ENCODE measurements around the gene LTBR. TPM values are rescaled to one million over a fixed set of nuclear protein-coding genes. Genes with fewer than 3 reads are reported as not detected.

Gene LTBR
- polyA plus RNA-seq, 2 of the 4 experiments (the other 2 are of a cell fraction) = 57.3 to 110 TPM

GRCh38 chr12:6345319-6346091, 38.5 kb upstream of the LTBR start (continued):
- TF ChIP-seq ATOH8 (CRISPR knock-in tag; IDR thresholded peaks at IDR 0.05; ENCODE audit: low read depth) (peak; percentile 43; the same call in 1 of the 2 replicates), NPAS2 (CRISPR knock-in tag; IDR thresholded peaks at IDR 0.05; ENCODE audit: borderline replicate concordance) (no peak), POLR2A (IDR thresholded peaks at IDR 0.05; ENCODE audit: low read length) (no peak), E2F6 (IDR thresholded peaks at IDR 0.05; ENCODE audit: borderline replicate concordance, low read depth) (no peak), TFCP2L1 (CRISPR knock-in tag; IDR thresholded peaks at IDR 0.05) (no peak), PBX3 (IDR thresholded peaks at IDR 0.05) (peak; percentile 79), ZC3H11A (IDR thresholded peaks at IDR 0.05) (no peak), CHD4 (IDR thresholded peaks at IDR 0.05; ENCODE audit: borderline replicate concordance) (no peak), HMGXB4 (CRISPR knock-in tag; IDR thresholded peaks at IDR 0.05; ENCODE audit: borderline replicate concordance) (no peak), EHMT2 (IDR thresholded peaks at IDR 0.05; ENCODE audit: low read depth) (no peak), ZFP36 (IDR thresholded peaks at IDR 0.05; ENCODE audit: borderline replicate concordance, partially characterized antibody) (no peak), FOSL2 (IDR thresholded peaks at IDR 0.05) (peak; percentile 93), FOSL2 (CRISPR knock-in tag; IDR thresholded peaks at IDR 0.05) (peak; percentile 99), MAFK (IDR thresholded peaks at IDR 0.05; ENCODE audit: partially characterized antibody) (peak; percentile 59), POLR2AphosphoS2 (conservative IDR thresholded peaks at IDR 0.05; ENCODE audit: low read length) (no peak), JUNB (IDR thresholded peaks at IDR 0.05) (peak; percentile 89), KDM5A (IDR thresholded peaks at IDR 0.05) (no peak), FOXS1 (CRISPR knock-in tag; IDR thresholded peaks at IDR 0.05) (no peak), JUN (IDR thresholded peaks at IDR 0.05) (peak; percentile 61 to 86; a peak in 4 of 5 replicates), HDAC2 (IDR thresholded peaks at IDR 0.05) (no peak), MYC (IDR thresholded peaks at IDR 0.05; ENCODE audit: borderline replicate concordance, low read length) (peak; percentile 42; the same call in 1 of the 2 replicates), MAZ (IDR thresholded peaks at IDR 0.05; ENCODE audit: borderline replicate concordance, low read depth, low read length) (no peak), HOXB5 (CRISPR knock-in tag; IDR thresholded peaks at IDR 0.05) (no peak), GATA3 (IDR thresholded peaks at IDR 0.05; ENCODE audit: borderline replicate concordance) (peak; percentile 95), CBX8 (IDR thresholded peaks at IDR 0.05) (no peak)

- peak overlapping the region; percentile 95 to 98 for H3K27ac ChIP-seq
- no peak for ATAC-seq
- no peak overlapping the region for H3K4me3 ChIP-seq
- CTCF ChIA-PET = interaction anchor here (1.2 to 29.7 kb wide), 7 partner anchors 11 to 545 kb away, joined by 3 to 705 read pairs (median 6); partner anchors contain the start of gene SCNN1A
- H3K9me3 ChIP-seq = no peaks in the 10 kb centered on the region
- H3K4me1 ChIP-seq = peaks cover 49% of the 10 kb centered on the region
- POLR2A ChIA-PET = interaction anchor here (1.2 to 2.1 kb wide), 5 partner anchors 11 to 28 kb away, joined by 3 to 67 read pairs (median 21); no protein-coding TSS in a partner anchor
- FAIRE-seq = no peak
- H3K4me2 ChIP-seq = peak overlapping the region; percentile 92
- 84% methylated on average over 5 of the region's 5 CpGs for WGBS (ENCODE audit: missing lambda C conversion rate)
- no peak for DNase-seq (ENCODE audit: low read depth in 1 of 2, low spot score in 1 of 2)
- no peak for TF ChIP-seq MAFK (IDR thresholded peaks at IDR 0.05; ENCODE audit: partially characterized antibody)
- TF ChIP-seq CBX2 (IDR thresholded peaks at IDR 0.05; ENCODE audit: borderline replicate concordance, low read depth) = no peak
- no peak for TF ChIP-seq EP300 (IDR thresholded peaks at IDR 0.05)
- no peak for TF ChIP-seq ZNF302 (CRISPR knock-in tag; IDR thresholded peaks at IDR 0.05)
- no peak for TF ChIP-seq NFE2L2 (conservative IDR thresholded peaks at IDR 0.05; ENCODE audit: low read length)
- TF ChIP-seq KDM5A (IDR thresholded peaks at IDR 0.05) = no peak
- no peak for TF ChIP-seq FOSB (CRISPR knock-in tag; IDR thresholded peaks at IDR 0.05)
- TF ChIP-seq PBX3 (IDR thresholded peaks at IDR 0.05) = no peak
- TF ChIP-seq MAX (IDR thresholded peaks at IDR 0.05) = no peak
- TF ChIP-seq BCL3 (IDR thresholded peaks at IDR 0.05) = no peak
- no peak for TF ChIP-seq ZC3H11A (IDR thresholded peaks at IDR 0.05)
- no peak for TF ChIP-seq EHF (CRISPR knock-in tag; IDR thresholded peaks at IDR 0.05)
- TF ChIP-seq KDM1A (IDR thresholded peaks at IDR 0.05; ENCODE audit: low read depth) = no peak
Measured at GRCh38 chr12:6346235-6346832, 37.6 kb upstream of the LTBR start.

Data from A549 (cell line).